Right lung (tissue), 10 donors: ENCODE data around the gene ADH1C. TPM values are rescaled to one million over a fixed set of nuclear protein-coding genes. Genes with fewer than 3 reads are reported as not detected.
"Not testable (repeated sequence)": the region's sequence is repeated elsewhere in the genome, so short reads cannot be mapped to it uniquely, and the experiment has no call there.

Experiments
- DNase-seq, 2 donors: peaks; one replicate each; pipeline ENCODE4 v3.0.0-alpha.2; 2013
- long read RNA-seq, 8 donors: transcript quantifications; one replicate each; lab custom pipeline, GENCODE V29; 2026
- polyA plus RNA-seq, 5 donors: library from polyadenylated mRNA; unstranded; fragments of 120-200 nt; gene quantifications; one replicate each; pipeline versions ENCODE4 v1.2.1 to v1.2.3, GENCODE V29; 2013; ENCODE audit warnings: inconsistent platforms in 1 of 5, low replicate concordance in 1 of 5; ENCODE audit not compliant: insufficient read length in 5 of 5, insufficient read depth in 1 of 5

The ADH1C gene
- 10 to 100 TPM; 21.1 to 28.6 (median 24.8) TPM for polyA plus RNA-seq
- long read RNA-seq, donor 1, transcript ADH1C-204 (9 exons, 1,740 nt): major isoform, 8 of 18 reads
- long read RNA-seq, donor 1, partial matches to known transcripts: 5 of 18 reads
- long read RNA-seq, donor 1, other reads (novel, unspliced or antisense): 5 of 18 reads
- long read RNA-seq, donor 2, partial matches to known transcripts: 0 of 3 reads
- long read RNA-seq, donor 2, other reads (novel, unspliced or antisense): 0 of 3 reads
- long read RNA-seq, donor 3, transcript ADH1C-204 (9 exons, 1,740 nt): major isoform, 5 of 10 reads
- long read RNA-seq, donor 3, partial matches to known transcripts: 5 of 10 reads
- long read RNA-seq, donor 3, other reads (novel, unspliced or antisense): 0 of 10 reads
- long read RNA-seq, donor 4, partial matches to known transcripts: 0 of 2 reads
- long read RNA-seq, donor 4, other reads (novel, unspliced or antisense): 0 of 2 reads
- long read RNA-seq, donor 5, transcript ADH1C-204 (9 exons, 1,740 nt): major isoform, 5 of 5 reads
- long read RNA-seq, donor 5, partial matches to known transcripts: 0 of 5 reads
- long read RNA-seq, donor 5, other reads (novel, unspliced or antisense): 0 of 5 reads
- long read RNA-seq, donor 6, partial matches to known transcripts: 0 of 1 reads
- long read RNA-seq, donor 6, other reads (novel, unspliced or antisense): 0 of 1 reads
- long read RNA-seq, donor 7, transcript ADH1C-204 (9 exons, 1,740 nt): major isoform, 6 of 6 reads
- long read RNA-seq, donor 7, partial matches to known transcripts: 0 of 6 reads
- long read RNA-seq, donor 7, other reads (novel, unspliced or antisense): 0 of 6 reads
- long read RNA-seq, donor 8, partial matches to known transcripts: 0 of 2 reads
- long read RNA-seq, donor 8, other reads (novel, unspliced or antisense): 0 of 2 reads

- peak; percentile 56 to 60 for DNase-seq
Measured at GRCh38 chr4:99352602-99353537, at the start of gene ADH1C. Gene ADH1C (minus strand): TSS chr4:99352746. CDS start chr4:99352675, 71 bp downstream.

GRCh38 chr4:99400831-99401230, 48.3 kb upstream of the ADH1C start:
- DNase-seq: no peak

- DNase-seq: no peak
Measured at GRCh38 chr4:99399017-99399416, 46.5 kb upstream of the ADH1C start.

- DNase-seq: no peak
Measured at GRCh38 chr4:99395595-99396364, 43.2 kb upstream of the ADH1C start.

GRCh38 chr4:99394896-99395295, 42.4 kb upstream of the ADH1C start:
- no peak for DNase-seq

GRCh38 chr4:99390055-99390454, 37.5 kb upstream of the ADH1C start:
- no peak for DNase-seq

GRCh38 chr4:99389606-99390005, 37.1 kb upstream of the ADH1C start:
- no peak for DNase-seq

GRCh38 chr4:99383833-99384392, 31.4 kb upstream of the ADH1C start:
- DNase-seq: peak; percentile 71

GRCh38 chr4:99383399-99383798, 30.9 kb upstream of the ADH1C start:
- DNase-seq: no peak

- no peak for DNase-seq
Measured at GRCh38 chr4:99382745-99383360, 30.3 kb upstream of the ADH1C start.

GRCh38 chr4:99381588-99382175, 29.1 kb upstream of the ADH1C start:
- DNase-seq: no peak

GRCh38 chr4:99379571-99379970, 27.0 kb upstream of the ADH1C start:
- DNase-seq: no peak

- DNase-seq: no peak
Measured at GRCh38 chr4:99378876-99379275, 26.3 kb upstream of the ADH1C start.

- DNase-seq: not testable (repeated sequence)
Measured at GRCh38 chr4:99377341-99377740, 24.8 kb upstream of the ADH1C start.

GRCh38 chr4:99372464-99372863, 19.9 kb upstream of the ADH1C start:
- DNase-seq: not testable (repeated sequence)

- DNase-seq: not testable (repeated sequence)
Measured at GRCh38 chr4:99367817-99368216, 15.3 kb upstream of the ADH1C start.

GRCh38 chr4:99366491-99366890, 13.9 kb upstream of the ADH1C start:
- no peak for DNase-seq

GRCh38 chr4:99362768-99363167, 10.2 kb upstream of the ADH1C start:
- no peak for DNase-seq

GRCh38 chr4:99361899-99362275, 9.3 kb upstream of the ADH1C start:
- no peak for DNase-seq
